Measurements from ENCODE around the gene LRRC75A.

- TF ChIP-seq NFYB (CRISPR knock-in tag; IDR thresholded peaks at IDR 0.05) (no peak), ZSCAN31 (CRISPR knock-in tag; IDR thresholded peaks at IDR 0.05; ENCODE audit: low read depth) (no peak), CREM (IDR thresholded peaks at IDR 0.05) (no peak), CREM (CRISPR knock-in tag; IDR thresholded peaks at IDR 0.05) (no peak)
These were observed 9.7 kb downstream of the LRRC75A start for GRCh38 chr17:16482253-16482652.
